GM23338 (cell line): ENCODE data around the gene CAD. TPM values are rescaled to one million over a fixed set of nuclear protein-coding genes. Genes with fewer than 3 reads are reported as not detected.
"Not testable (repeated sequence)": the region's sequence is repeated elsewhere in the genome, so short reads cannot be mapped to it uniquely, and the experiment has no call there.

Source experiments
- ATAC-seq: fragments of 200-7000 bp; cut with Tn5 transposase; 3 replicates; pipeline ENCODE4 v1.9.1; 2020
- DNase-seq: peaks from one replicate; pipeline ENCODE4 v3.0.0-alpha.2; 2015; ENCODE audit warnings: low spot score
- H2AFZ ChIP-seq: fragments of 200-600 bp; sonication (generic); 2 replicates; pipeline ENCODE4 v1.8.0; 2016; ENCODE audit warnings: antibody characterized with exemption, mild to moderate bottlenecking, moderate library complexity
- H3F3A ChIP-seq: fragments of 200-600 bp; sonication (generic); replicated peaks from 2 replicates; pipeline ENCODE4 v1.8.0; 2017; ENCODE audit warnings: antibody characterized with exemption, mixed run types, low read depth
- H3K27ac ChIP-seq: fragments of 200-600 bp; sonication (generic); 2 replicates; pipeline ENCODE4 v1.6.1; 2016; ENCODE audit warnings: low read depth
- H3K27me3 ChIP-seq: fragments of 200-600 bp; sonication (generic); 2 replicates; pipeline ENCODE4 v1.8.0; 2016; ENCODE audit warnings: mild to moderate bottlenecking, mixed run types, moderate library complexity; ENCODE audit not compliant: insufficient read depth
- H3K36me3 ChIP-seq: fragments of 200-600 bp; sonication (generic); 2 replicates; pipeline ENCODE4 v1.8.0; 2016; ENCODE audit warnings: mild to moderate bottlenecking; ENCODE audit not compliant: insufficient read depth
- H3K4me1 ChIP-seq: fragments of 200-600 bp; sonication (generic); 2 replicates; pipeline ENCODE4 v1.8.0; 2016; ENCODE audit warnings: mild to moderate bottlenecking, moderate library complexity; ENCODE audit not compliant: insufficient read depth
- H3K4me2 ChIP-seq: fragments of 200-600 bp; sonication (generic); 2 replicates; pipeline ENCODE4 v1.7.1; 2017; ENCODE audit warnings: mixed run types
- H3K4me3 ChIP-seq: fragments of 200-600 bp; sonication (generic); 2 replicates; pipeline ENCODE4 v1.6.1; 2016; ENCODE audit warnings: mixed run types
- H3K79me2 ChIP-seq: fragments of 200-600 bp; sonication (generic); replicated peaks from 2 replicates; pipeline ENCODE4 v1.8.0; 2017; ENCODE audit warnings: mild to moderate bottlenecking; ENCODE audit not compliant: insufficient read depth
- H3K9me2 ChIP-seq: fragments of 200-600 bp; sonication (generic); 2 replicates; pipeline ENCODE4 v1.8.0; 2017; ENCODE audit not compliant: insufficient read depth
- H4K20me1 ChIP-seq: fragments of 200-600 bp; sonication (generic); replicated peaks from 2 replicates; pipeline ENCODE4 v1.8.0; 2017; ENCODE audit warnings: mild to moderate bottlenecking; ENCODE audit not compliant: insufficient read depth
- H3K27ac Mint-ChIP-seq: 2 replicates; pipeline ENCODE4 v1.8.0; 2020; ENCODE audit warnings: inconsistent platforms, mild to moderate bottlenecking, moderate library complexity, mixed read lengths
- H3K27me3 Mint-ChIP-seq: 3 replicates; pipeline ENCODE4 v1.8.0; 2022; ENCODE audit warnings: low read depth, mild to moderate bottlenecking, moderate library complexity, mixed read lengths, inconsistent platforms; ENCODE audit not compliant: insufficient read depth, poor library complexity
- H3K36me3 Mint-ChIP-seq: 3 replicates; pipeline ENCODE4 v1.8.0; 2021; ENCODE audit warnings: low read depth, mild to moderate bottlenecking, inconsistent platforms, moderate library complexity, mixed read lengths
- H3K4me1 Mint-ChIP-seq: 3 replicates; pipeline ENCODE4 v1.8.0; 2020; ENCODE audit warnings: mild to moderate bottlenecking, inconsistent platforms, mixed read lengths
- H3K4me3 Mint-ChIP-seq: 3 replicates; pipeline ENCODE4 v1.8.0; 2021; ENCODE audit warnings: moderate library complexity, mild to moderate bottlenecking, inconsistent platforms, mixed read lengths
- H3K9me3 Mint-ChIP-seq: 3 replicates; pipeline ENCODE4 v1.8.0; 2020; ENCODE audit warnings: moderate library complexity, mild to moderate bottlenecking, inconsistent platforms, mixed read lengths
- ZNF462 ChIP-seq: fragments of 250-450 bp; sonication (Bioruptor Pico); IDR thresholded peaks from 2 replicates; pipeline ENCODE4 v1.5.0; 2020; ENCODE audit warnings: mild to moderate bottlenecking, moderate library complexity
- polyA plus RNA-seq: library from polyadenylated mRNA; unstranded; fragments of >200 nt; fragmentation: Nextera tagmentation; extraction: Ambion mirVana; gene quantifications from 2 replicates; pipeline ENCODE4 v1.2.1, GENCODE V29; 2016
- total RNA-seq: library from RNA; depleted of rRNA; stranded (reverse); fragments of >200 nt; shearing (Covaris generic); gene quantifications from 2 replicates; pipeline ENCODE4 v1.2.3, GENCODE V29; 2014

CAD gene
- total and polyA plus RNA-seq, 2 experiments from 2014 or later: 38.1 to 147 TPM

GRCh38 chr2:27194538-27195354 lies 22.4 kb upstream of the CAD start (continued):
- no peak for TF ChIP-seq ZNF462

GRCh38 chr2:27195799-27196198 lies 21.4 kb upstream of the CAD start:
- not testable (repeated sequence) for H3K9me3 Mint-ChIP-seq, H3F3A ChIP-seq, H3K79me2 ChIP-seq, DNase-seq, H3K27ac Mint-ChIP-seq, H3K27me3 Mint-ChIP-seq, H4K20me1 ChIP-seq, H3K27me3 ChIP-seq, H2AFZ ChIP-seq, H3K9me2 ChIP-seq, H3K27ac ChIP-seq, H3K4me2 ChIP-seq, ATAC-seq, H3K4me1 ChIP-seq, H3K4me3 ChIP-seq, H3K4me3 Mint-ChIP-seq, H3K36me3 ChIP-seq, H3K4me1 Mint-ChIP-seq
- H3K36me3 Mint-ChIP-seq: peaks cover 15% of the 10 kb centered on the region

GRCh38 chr2:27198068-27198467 lies 19.1 kb upstream of the CAD start:
- not testable (repeated sequence) for H3K4me3 Mint-ChIP-seq, H2AFZ ChIP-seq, H3K27ac Mint-ChIP-seq, H3K4me1 ChIP-seq, H3K27ac ChIP-seq, H3K4me1 Mint-ChIP-seq, H3K27me3 Mint-ChIP-seq, ATAC-seq, DNase-seq, H3K27me3 ChIP-seq, H3K9me2 ChIP-seq, H3K9me3 Mint-ChIP-seq, H3K79me2 ChIP-seq, H3K4me3 ChIP-seq, H4K20me1 ChIP-seq, H3K4me2 ChIP-seq, H3F3A ChIP-seq, H3K36me3 ChIP-seq
- H3K36me3 Mint-ChIP-seq: peaks cover 35% of the 10 kb centered on the region
